ENCODE measurements around the gene TSACC. TPM values are rescaled to one million over a fixed set of nuclear protein-coding genes. Genes with fewer than 3 reads are reported as not detected.
"Not testable (repeated sequence)": the region's sequence is repeated elsewhere in the genome, so short reads cannot be mapped to it uniquely, and the experiment has no call there.

Gene TSACC
- total RNA-seq, 1 donor from 2014 or later, result 0.65 TPM

- no peak overlapping the region for H3K27ac Mint-ChIP-seq
- H3K4me3 Mint-ChIP-seq (ENCODE audit: low read depth), result peak overlapping the region; percentile 97
- peaks cover 12% of the 10 kb centered on the region for H3K36me3 Mint-ChIP-seq (ENCODE audit: insufficient read depth)
- H3K9me3 Mint-ChIP-seq (ENCODE audit: low read depth), result no peaks in the 10 kb centered on the region
- DNase-seq (ENCODE audit: low spot score, unreplicated experiment), result no peak
- peaks cover 17% of the 10 kb centered on the region for H3K4me1 Mint-ChIP-seq (ENCODE audit: low read depth)
- H3K27me3 Mint-ChIP-seq, result no peaks in the 10 kb centered on the region
- TF ChIP-seq CTCF (IDR thresholded peaks at IDR 0.05; ENCODE audit: unreplicated experiment), result peak; percentile 18
These were observed 2.1 kb upstream of the TSACC start for GRCh38 chr1:156336242-156336641.

- TF ChIP-seq CTCF (IDR thresholded peaks at IDR 0.05; ENCODE audit: unreplicated experiment), result no peak
- peaks cover 10% of the 10 kb centered on the region for H3K36me3 Mint-ChIP-seq (ENCODE audit: insufficient read depth)
- peak overlapping the region; percentile 97 for H3K4me3 Mint-ChIP-seq (ENCODE audit: low read depth)
- no peaks in the 10 kb centered on the region for H3K27me3 Mint-ChIP-seq
- peak overlapping the region; percentile 96 for H3K27ac Mint-ChIP-seq
- no peaks in the 10 kb centered on the region for H3K9me3 Mint-ChIP-seq (ENCODE audit: low read depth)
- H3K4me1 Mint-ChIP-seq (ENCODE audit: low read depth), result peaks cover 17% of the 10 kb centered on the region
- no peak for DNase-seq (ENCODE audit: low spot score, unreplicated experiment)
These were observed 1.1 kb upstream of the TSACC start for GRCh38 chr1:156337052-156337887.

GRCh38 chr1:156337888-156338179 lies 492 bp upstream of the TSACC start:
- Mint-ChIP-seq H3K36me3 (ENCODE audit: insufficient read depth) (peaks cover 10% of the 10 kb centered on the region), H3K9me3 (ENCODE audit: low read depth) (no peaks in the 10 kb centered on the region), H3K27ac (peak overlapping the region; percentile 96), H3K4me1 (ENCODE audit: low read depth) (peaks cover 18% of the 10 kb centered on the region), H3K4me3 (ENCODE audit: low read depth) (peak overlapping the region; percentile 97), H3K27me3 (no peaks in the 10 kb centered on the region)
- no peak for DNase-seq (ENCODE audit: low spot score, unreplicated experiment)
- no peak for TF ChIP-seq CTCF (IDR thresholded peaks at IDR 0.05; ENCODE audit: unreplicated experiment)

- Mint-ChIP-seq H3K4me1 (ENCODE audit: low read depth) (peaks cover 14% of the 10 kb centered on the region), H3K27me3 (peaks cover 2% of the 10 kb centered on the region), H3K4me3 (ENCODE audit: low read depth) (no peak overlapping the region), H3K36me3 (ENCODE audit: insufficient read depth) (no peaks in the 10 kb centered on the region), H3K27ac (peak overlapping the region; percentile 67), H3K9me3 (ENCODE audit: low read depth) (no peaks in the 10 kb centered on the region)
- DNase-seq (ENCODE audit: low spot score, unreplicated experiment), result no peak
- no peak for TF ChIP-seq CTCF (IDR thresholded peaks at IDR 0.05; ENCODE audit: unreplicated experiment)
These were observed 4.0 kb downstream of the TSACC start for GRCh38 chr1:156342166-156342955.

GRCh38 chr1:156344409-156344808 lies 6.1 kb downstream of the TSACC start:
- no peak for DNase-seq (ENCODE audit: low spot score, unreplicated experiment)
- no peaks in the 10 kb centered on the region for H3K9me3 Mint-ChIP-seq (ENCODE audit: low read depth)
- no peak overlapping the region for H3K27ac Mint-ChIP-seq
- no peak overlapping the region for H3K4me3 Mint-ChIP-seq (ENCODE audit: low read depth)
- no peaks in the 10 kb centered on the region for H3K36me3 Mint-ChIP-seq (ENCODE audit: insufficient read depth)
- H3K27me3 Mint-ChIP-seq, result peaks cover 2% of the 10 kb centered on the region
- TF ChIP-seq CTCF (IDR thresholded peaks at IDR 0.05; ENCODE audit: unreplicated experiment), result no peak
- peaks cover 13% of the 10 kb centered on the region for H3K4me1 Mint-ChIP-seq (ENCODE audit: low read depth)

GRCh38 chr1:156346035-156346434 lies 7.7 kb downstream of the TSACC start:
- not testable (repeated sequence) for H3K9me3 Mint-ChIP-seq (ENCODE audit: low read depth); H3K36me3 Mint-ChIP-seq (ENCODE audit: insufficient read depth); H3K4me3 Mint-ChIP-seq (ENCODE audit: low read depth); H3K27ac Mint-ChIP-seq; DNase-seq (ENCODE audit: low spot score, unreplicated experiment); H3K27me3 Mint-ChIP-seq
- H3K4me1 Mint-ChIP-seq (ENCODE audit: low read depth), result peaks cover 13% of the 10 kb centered on the region

Measured in progenitor cell of endocrine pancreas (in vitro differentiated cells).